HEK293 (cell line): ENCODE data around the gene PPARG.

Experiments
- ATF2 ChIP-seq: fragments of 450-650 bp; formaldehyde crosslinking; IDR thresholded peaks from 2 replicates; pipeline ENCODE4 v1.5.1; 2016; ENCODE audit warnings: missing biosample characterization, missing genetic modification characterization, low read depth
- EGR2 ChIP-seq: fragments of 450-650 bp; formaldehyde crosslinking; IDR thresholded peaks from 2 replicates; pipeline ENCODE4 v1.5.1; 2016; ENCODE audit warnings: low read depth, missing biosample characterization, missing genetic modification characterization
- FEZF1 ChIP-seq: fragments of 450-650 bp; formaldehyde crosslinking; IDR thresholded peaks from 2 replicates; pipeline ENCODE4 v1.5.1; 2016; ENCODE audit warnings: missing biosample characterization, missing genetic modification characterization
- KLF1 ChIP-seq: fragments of 450-650 bp; formaldehyde crosslinking; IDR thresholded peaks from 2 replicates; pipeline ENCODE4 v1.5.1; 2016; ENCODE audit warnings: missing biosample characterization, missing genetic modification characterization
- KLF16 ChIP-seq: fragments of 450-650 bp; formaldehyde crosslinking; IDR thresholded peaks from 2 replicates; pipeline ENCODE4 v1.5.1; 2017; ENCODE audit warnings: missing biosample characterization, missing genetic modification characterization
- PATZ1 ChIP-seq: fragments of 450-650 bp; formaldehyde crosslinking; IDR thresholded peaks from 2 replicates; pipeline ENCODE4 v1.5.1; 2016; ENCODE audit warnings: missing biosample characterization, missing genetic modification characterization
- PBX3 ChIP-seq: sonication (generic); formaldehyde crosslinking; IDR thresholded peaks from 2 replicates; pipeline ENCODE4 v1.8.1; 2022; ENCODE audit warnings: mild to moderate bottlenecking, moderate library complexity, missing genetic modification reagents
- PRDM6 ChIP-seq: fragments of 450-650 bp; formaldehyde crosslinking; IDR thresholded peaks from 2 replicates; pipeline ENCODE4 v1.5.1; 2017; ENCODE audit warnings: missing biosample characterization, missing genetic modification characterization
- RBAK ChIP-seq: fragments of 450-650 bp; formaldehyde crosslinking; IDR thresholded peaks from 2 replicates; pipeline ENCODE4 v1.5.1; 2016; ENCODE audit warnings: missing biosample characterization, missing genetic modification characterization
- TSHZ1 ChIP-seq: fragments of 450-650 bp; formaldehyde crosslinking; IDR thresholded peaks from 2 replicates; pipeline ENCODE4 v1.5.1; 2016; ENCODE audit warnings: missing biosample characterization, missing genetic modification characterization, borderline replicate concordance
- ZBTB48 ChIP-seq: fragments of 450-650 bp; formaldehyde crosslinking; IDR thresholded peaks from 2 replicates; pipeline ENCODE4 v1.5.1; 2016; ENCODE audit warnings: missing biosample characterization, missing genetic modification characterization
- ZBTB7A ChIP-seq: fragments of 450-650 bp; formaldehyde crosslinking; IDR thresholded peaks from 2 replicates; pipeline ENCODE4 v1.5.1; 2016; ENCODE audit warnings: low read depth, missing biosample characterization, missing genetic modification characterization
- ZNF132 ChIP-seq: fragments of 450-650 bp; formaldehyde crosslinking; IDR thresholded peaks from 2 replicates; pipeline ENCODE4 v1.5.1; 2017; ENCODE audit warnings: missing biosample characterization, missing genetic modification characterization, borderline replicate concordance
- ZNF140 ChIP-seq: fragments of 450-650 bp; formaldehyde crosslinking; IDR thresholded peaks from 2 replicates; pipeline ENCODE4 v1.5.1; 2016; ENCODE audit warnings: missing biosample characterization, missing genetic modification characterization
- ZNF169 ChIP-seq: fragments of 450-650 bp; formaldehyde crosslinking; IDR thresholded peaks from 2 replicates; pipeline ENCODE4 v1.5.1; 2016; ENCODE audit warnings: missing biosample characterization, missing genetic modification characterization
- ZNF19 ChIP-seq: fragments of 450-650 bp; formaldehyde crosslinking; IDR thresholded peaks from 2 replicates; pipeline ENCODE4; 2016; ENCODE audit warnings: missing biosample characterization, missing genetic modification characterization, low read depth
- ZNF202 ChIP-seq: fragments of 450-650 bp; formaldehyde crosslinking; IDR thresholded peaks from 2 replicates; pipeline ENCODE4 v1.5.1; 2016; ENCODE audit warnings: missing biosample characterization, missing genetic modification characterization, borderline replicate concordance
- ZNF23 ChIP-seq: fragments of 450-650 bp; formaldehyde crosslinking; IDR thresholded peaks from 2 replicates; pipeline ENCODE4 v1.5.1; 2016; ENCODE audit warnings: missing biosample characterization, missing genetic modification characterization, borderline replicate concordance
- ZNF26 ChIP-seq: fragments of 450-650 bp; formaldehyde crosslinking; IDR thresholded peaks from 2 replicates; pipeline ENCODE4 v1.5.1; 2016; ENCODE audit warnings: missing biosample characterization, missing genetic modification characterization
- ZNF274 ChIP-seq, 2 experiments: fragments of 200-500 bp in 1 of 2; fragments of 450-650 bp in 1 of 2; sonication (Bioruptor generic) in 1 of 2; formaldehyde crosslinking in 1 of 2; IDR thresholded peaks; 2 replicates each; pipeline versions ENCODE4 v1.5.1 to v1.6.1; 2014 to 2016; ENCODE audit warnings: borderline replicate concordance in 1 of 2, inconsistent platforms in 1 of 2, low read length in 1 of 2, missing biosample characterization in 1 of 2, missing genetic modification characterization in 1 of 2
- ZNF404 ChIP-seq: fragments of 450-650 bp; formaldehyde crosslinking; IDR thresholded peaks from 2 replicates; pipeline ENCODE4 v1.5.1; 2017; ENCODE audit warnings: missing biosample characterization, missing genetic modification characterization
- ZNF416 ChIP-seq: fragments of 450-650 bp; formaldehyde crosslinking; IDR thresholded peaks from 2 replicates; pipeline ENCODE4 v1.5.1; 2016; ENCODE audit warnings: missing biosample characterization, missing genetic modification characterization
- ZNF521 ChIP-seq: fragments of 450-650 bp; formaldehyde crosslinking; IDR thresholded peaks from 2 replicates; pipeline ENCODE4 v1.5.1; 2017; ENCODE audit warnings: missing biosample characterization, mild to moderate bottlenecking, missing genetic modification characterization
- ZNF529 ChIP-seq: fragments of 450-650 bp; formaldehyde crosslinking; IDR thresholded peaks from 2 replicates; pipeline ENCODE4 v1.5.1; 2017; ENCODE audit warnings: missing genetic modification characterization, missing biosample characterization; ENCODE audit not compliant: insufficient replicate concordance
- ZNF580 ChIP-seq: fragments of 450-650 bp; formaldehyde crosslinking; IDR thresholded peaks from 2 replicates; pipeline ENCODE4 v1.5.1; 2016; ENCODE audit warnings: missing biosample characterization, missing genetic modification characterization
- ZNF624 ChIP-seq: fragments of 450-650 bp; formaldehyde crosslinking; IDR thresholded peaks from 2 replicates; pipeline ENCODE4 v1.5.1; 2017; ENCODE audit warnings: missing biosample characterization, missing genetic modification characterization
- ZNF626 ChIP-seq: fragments of 450-650 bp; sonication (Bioruptor Pico); formaldehyde crosslinking; IDR thresholded peaks from 2 replicates; pipeline ENCODE4 v1.5.1; 2018; ENCODE audit warnings: missing biosample characterization, missing genetic modification characterization, inconsistent platforms
- ZXDB ChIP-seq: fragments of 450-650 bp; formaldehyde crosslinking; IDR thresholded peaks from 2 replicates; pipeline ENCODE4 v1.5.1; 2016; ENCODE audit warnings: missing biosample characterization, missing genetic modification characterization

PPARG gene

GRCh38 chr3:12393894-12394293 lies 105.0 kb downstream of the PPARG start (continued):
- TF ChIP-seq PBX3 (CRISPR knock-in tag) (no peak), ZNF404 (no peak), ATF2 (tag by site-specific recombination) (peak; percentile 89), KLF16 (tag by site-specific recombination) (no peak), ZNF202 (tag by site-specific recombination) (no peak), ZNF274 (IDR thresholded peaks at IDR 0.05; ENCODE audit: low read length) (no peak), ZNF274 (tag by site-specific recombination; IDR thresholded peaks at IDR 0.05; ENCODE audit: borderline replicate concordance) (no peak), ZNF132 (tag by site-specific recombination) (no peak), ZXDB (no peak), ZNF626 (no peak), ZNF529 (tag by site-specific recombination) (no peak), RBAK (tag by site-specific recombination) (no peak), ZNF169 (no peak), ZNF19 (tag by site-specific recombination) (no peak), EGR2 (tag by site-specific recombination) (no peak), KLF1 (tag by site-specific recombination) (no peak), ZBTB7A (tag by site-specific recombination) (no peak), ZNF416 (tag by site-specific recombination) (no peak), PATZ1 (tag by site-specific recombination) (no peak), ZNF23 (tag by site-specific recombination) (no peak), ZNF580 (tag by site-specific recombination) (peak; percentile 71), FEZF1 (tag by site-specific recombination) (no peak), PRDM6 (tag by site-specific recombination) (peak; percentile 66; the same call in 1 of the 2 replicates), ZNF26 (tag by site-specific recombination) (no peak), TSHZ1 (tag by site-specific recombination) (no peak), ZNF521 (tag by site-specific recombination) (no peak), ZNF624 (tag by site-specific recombination) (no peak), ZNF140 (tag by site-specific recombination) (no peak), ZBTB48 (no peak)
